HEK293 (cell line): ENCODE data around the gene ACER3.

ENCODE experiments used
- KLF16 ChIP-seq: fragments of 450-650 bp; formaldehyde crosslinking; IDR thresholded peaks from 2 replicates; pipeline ENCODE4 v1.5.1; 2017; ENCODE audit warnings: missing biosample characterization, missing genetic modification characterization
- SP2 ChIP-seq: fragments of 450-650 bp; formaldehyde crosslinking; IDR thresholded peaks from 2 replicates; pipeline ENCODE4 v1.5.1; 2016; ENCODE audit warnings: missing biosample characterization, missing genetic modification characterization
- SP3 ChIP-seq: fragments of 450-650 bp; formaldehyde crosslinking; IDR thresholded peaks from 2 replicates; pipeline ENCODE4 v1.5.1; 2016; ENCODE audit warnings: missing biosample characterization, missing genetic modification characterization
- TCF7L2 ChIP-seq: IDR thresholded peaks from 2 replicates; pipeline ENCODE4 v1.6.1; 2011; ENCODE audit warnings: low read depth, mild to moderate bottlenecking, inconsistent platforms, low read length, moderate library complexity, borderline replicate concordance
- TF ChIP-seq, protein P1 (sequence below): fragments of 450-650 bp; formaldehyde crosslinking; IDR thresholded peaks from 2 replicates; pipeline ENCODE4 v1.5.1; 2016; ENCODE audit warnings: missing biosample characterization, missing genetic modification characterization

DNA sequence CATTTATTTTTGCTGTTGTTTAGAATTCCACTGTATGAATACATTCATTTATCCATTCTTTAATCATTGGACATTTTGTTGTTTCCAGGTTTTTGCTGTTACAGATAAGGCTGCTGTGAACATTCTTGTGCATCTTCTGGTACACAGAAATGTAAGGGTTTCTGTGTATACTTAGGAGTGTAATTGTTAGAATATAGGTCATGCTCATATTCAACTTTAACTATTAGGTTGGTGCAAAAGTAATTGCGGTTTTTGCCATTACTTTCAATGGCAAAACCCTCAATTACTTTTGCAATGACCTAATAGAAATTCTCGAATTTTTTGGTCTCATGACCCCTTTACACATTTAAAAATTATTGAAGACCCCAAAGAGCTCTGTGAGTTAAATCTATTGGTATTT lies 17.3 kb downstream of the ACER3 start:
- no peak for TF ChIP-seq SP3 (tag by site-specific recombination)
- TF ChIP-seq KLF16 (tag by site-specific recombination): no peak
- TF ChIP-seq, protein P1, sequence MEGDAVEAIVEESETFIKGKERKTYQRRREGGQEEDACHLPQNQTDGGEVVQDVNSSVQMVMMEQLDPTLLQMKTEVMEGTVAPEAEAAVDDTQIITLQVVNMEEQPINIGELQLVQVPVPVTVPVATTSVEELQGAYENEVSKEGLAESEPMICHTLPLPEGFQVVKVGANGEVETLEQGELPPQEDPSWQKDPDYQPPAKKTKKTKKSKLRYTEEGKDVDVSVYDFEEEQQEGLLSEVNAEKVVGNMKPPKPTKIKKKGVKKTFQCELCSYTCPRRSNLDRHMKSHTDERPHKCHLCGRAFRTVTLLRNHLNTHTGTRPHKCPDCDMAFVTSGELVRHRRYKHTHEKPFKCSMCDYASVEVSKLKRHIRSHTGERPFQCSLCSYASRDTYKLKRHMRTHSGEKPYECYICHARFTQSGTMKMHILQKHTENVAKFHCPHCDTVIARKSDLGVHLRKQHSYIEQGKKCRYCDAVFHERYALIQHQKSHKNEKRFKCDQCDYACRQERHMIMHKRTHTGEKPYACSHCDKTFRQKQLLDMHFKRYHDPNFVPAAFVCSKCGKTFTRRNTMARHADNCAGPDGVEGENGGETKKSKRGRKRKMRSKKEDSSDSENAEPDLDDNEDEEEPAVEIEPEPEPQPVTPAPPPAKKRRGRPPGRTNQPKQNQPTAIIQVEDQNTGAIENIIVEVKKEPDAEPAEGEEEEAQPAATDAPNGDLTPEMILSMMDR (tag by site-specific recombination): no peak
- TF ChIP-seq TCF7L2: no peak
- TF ChIP-seq SP2 (tag by site-specific recombination): no peak
